Measurements from ENCODE around the gene FEM1B. TPM values are rescaled to one million over a fixed set of nuclear protein-coding genes. Genes with fewer than 3 reads are reported as not detected.

The FEM1B gene
- total RNA-seq, 1 donor from 2014 or later, result 54.2 TPM

DNA sequence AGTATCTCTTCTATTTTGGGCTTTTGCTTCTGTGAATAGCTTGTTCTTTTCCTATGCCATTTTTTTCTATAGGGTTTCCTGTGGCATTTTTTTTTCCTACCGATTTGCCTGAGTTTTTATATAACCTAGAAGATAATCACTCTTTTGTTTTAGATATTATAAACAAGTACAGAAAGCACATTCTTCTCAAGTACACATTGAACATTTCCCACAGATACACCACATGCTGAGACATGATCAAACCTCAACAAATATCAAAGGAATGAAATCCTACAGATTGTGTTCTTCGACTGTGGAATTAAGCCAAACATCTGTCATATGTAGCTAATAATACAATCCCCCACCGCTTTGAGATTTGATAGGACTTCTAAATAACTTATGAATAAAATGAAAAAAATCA is 9.1 kb upstream of the FEM1B start:
- TF ChIP-seq, protein P1, sequence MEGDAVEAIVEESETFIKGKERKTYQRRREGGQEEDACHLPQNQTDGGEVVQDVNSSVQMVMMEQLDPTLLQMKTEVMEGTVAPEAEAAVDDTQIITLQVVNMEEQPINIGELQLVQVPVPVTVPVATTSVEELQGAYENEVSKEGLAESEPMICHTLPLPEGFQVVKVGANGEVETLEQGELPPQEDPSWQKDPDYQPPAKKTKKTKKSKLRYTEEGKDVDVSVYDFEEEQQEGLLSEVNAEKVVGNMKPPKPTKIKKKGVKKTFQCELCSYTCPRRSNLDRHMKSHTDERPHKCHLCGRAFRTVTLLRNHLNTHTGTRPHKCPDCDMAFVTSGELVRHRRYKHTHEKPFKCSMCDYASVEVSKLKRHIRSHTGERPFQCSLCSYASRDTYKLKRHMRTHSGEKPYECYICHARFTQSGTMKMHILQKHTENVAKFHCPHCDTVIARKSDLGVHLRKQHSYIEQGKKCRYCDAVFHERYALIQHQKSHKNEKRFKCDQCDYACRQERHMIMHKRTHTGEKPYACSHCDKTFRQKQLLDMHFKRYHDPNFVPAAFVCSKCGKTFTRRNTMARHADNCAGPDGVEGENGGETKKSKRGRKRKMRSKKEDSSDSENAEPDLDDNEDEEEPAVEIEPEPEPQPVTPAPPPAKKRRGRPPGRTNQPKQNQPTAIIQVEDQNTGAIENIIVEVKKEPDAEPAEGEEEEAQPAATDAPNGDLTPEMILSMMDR (conservative IDR thresholded peaks at IDR 0.05), result no peak
- peak overlapping the region; percentile 49 for H3K27ac Mint-ChIP-seq
- no peak for DNase-seq (ENCODE audit: extremely low spot score, unreplicated experiment)
- H3K4me3 Mint-ChIP-seq, result no peak overlapping the region
- H3K27me3 Mint-ChIP-seq, result peaks cover 3% of the 10 kb centered on the region
- H3K4me1 Mint-ChIP-seq (ENCODE audit: unreplicated experiment), result peaks cover 22% of the 10 kb centered on the region
- H3K36me3 Mint-ChIP-seq, result no peaks in the 10 kb centered on the region
- no peaks in the 10 kb centered on the region for H3K9me3 Mint-ChIP-seq

DNA sequence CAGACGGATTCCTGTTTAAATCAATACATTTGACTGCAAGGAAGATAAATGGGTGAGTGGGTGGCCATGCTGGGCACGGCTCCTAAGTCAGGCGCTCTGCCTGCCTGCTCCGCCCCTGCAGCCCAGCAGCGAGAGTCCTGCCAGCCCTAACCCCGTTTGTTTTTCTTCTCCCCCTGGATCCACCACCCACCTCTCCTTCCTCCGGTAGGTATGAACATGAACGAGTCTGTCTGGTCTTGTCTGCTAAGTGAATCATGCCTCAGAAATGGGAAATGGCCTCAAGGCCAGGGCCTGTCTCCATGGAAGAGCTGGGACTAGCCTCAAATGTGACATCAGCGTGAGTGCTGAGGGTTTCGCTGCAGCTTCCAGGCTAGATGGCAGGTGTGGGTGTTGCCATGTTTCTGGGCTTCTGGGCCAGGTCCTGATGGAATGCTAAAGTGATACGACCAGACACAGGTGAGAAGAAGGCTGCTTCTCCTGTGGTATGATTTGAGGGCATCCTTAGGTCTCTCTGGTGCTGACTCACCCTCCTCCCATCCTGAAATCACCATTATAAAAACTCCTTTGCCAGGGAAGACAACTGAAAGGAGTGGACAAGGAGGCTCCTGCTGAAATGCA is 5.6 kb upstream of the FEM1B start:
- peak overlapping the region; percentile 99 for H3K27ac Mint-ChIP-seq
- no peaks in the 10 kb centered on the region for H3K27me3 Mint-ChIP-seq
- H3K4me1 Mint-ChIP-seq (ENCODE audit: unreplicated experiment), result peaks cover 26% of the 10 kb centered on the region
- no peaks in the 10 kb centered on the region for H3K9me3 Mint-ChIP-seq
- peak overlapping the region; percentile 78 for H3K4me3 Mint-ChIP-seq
- TF ChIP-seq, protein P1 (conservative IDR thresholded peaks at IDR 0.05), result no peak
- no peaks in the 10 kb centered on the region for H3K36me3 Mint-ChIP-seq
- DNase-seq (ENCODE audit: extremely low spot score, unreplicated experiment), result no peak

DNA sequence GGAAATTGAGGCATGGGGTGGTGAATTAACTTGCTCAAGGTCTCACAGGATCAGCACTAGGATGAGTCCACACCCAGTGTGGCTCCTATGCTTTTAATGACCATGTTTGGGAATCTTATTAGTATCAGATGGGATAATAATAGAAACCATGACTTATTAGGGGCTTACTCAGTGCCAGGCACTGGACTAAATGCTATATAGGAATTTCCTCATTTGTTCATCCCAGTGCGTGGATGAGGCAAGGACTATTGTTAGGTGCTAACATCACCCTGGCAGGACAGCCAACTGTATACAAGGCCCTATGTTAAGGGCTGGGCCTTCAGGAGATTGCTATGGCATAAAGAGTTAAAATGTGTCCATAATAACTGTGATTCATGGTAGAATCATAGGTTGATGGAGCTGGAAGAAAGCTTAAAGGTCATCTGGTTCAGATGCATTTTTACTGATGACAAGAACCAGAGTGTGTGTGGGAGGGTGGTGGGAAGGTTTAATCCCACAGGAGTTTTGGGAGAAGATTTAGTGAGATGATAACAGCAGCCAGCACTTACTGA is 4.7 kb upstream of the FEM1B start:
- Mint-ChIP-seq H3K36me3 (no peaks in the 10 kb centered on the region), H3K4me3 (no peak overlapping the region), H3K27ac (peak overlapping the region; percentile 99), H3K9me3 (no peaks in the 10 kb centered on the region), H3K27me3 (no peaks in the 10 kb centered on the region), H3K4me1 (ENCODE audit: unreplicated experiment) (peaks cover 31% of the 10 kb centered on the region)
- TF ChIP-seq, protein P1 (conservative IDR thresholded peaks at IDR 0.05), result no peak
- DNase-seq (ENCODE audit: extremely low spot score, unreplicated experiment), result no peak

DNA sequence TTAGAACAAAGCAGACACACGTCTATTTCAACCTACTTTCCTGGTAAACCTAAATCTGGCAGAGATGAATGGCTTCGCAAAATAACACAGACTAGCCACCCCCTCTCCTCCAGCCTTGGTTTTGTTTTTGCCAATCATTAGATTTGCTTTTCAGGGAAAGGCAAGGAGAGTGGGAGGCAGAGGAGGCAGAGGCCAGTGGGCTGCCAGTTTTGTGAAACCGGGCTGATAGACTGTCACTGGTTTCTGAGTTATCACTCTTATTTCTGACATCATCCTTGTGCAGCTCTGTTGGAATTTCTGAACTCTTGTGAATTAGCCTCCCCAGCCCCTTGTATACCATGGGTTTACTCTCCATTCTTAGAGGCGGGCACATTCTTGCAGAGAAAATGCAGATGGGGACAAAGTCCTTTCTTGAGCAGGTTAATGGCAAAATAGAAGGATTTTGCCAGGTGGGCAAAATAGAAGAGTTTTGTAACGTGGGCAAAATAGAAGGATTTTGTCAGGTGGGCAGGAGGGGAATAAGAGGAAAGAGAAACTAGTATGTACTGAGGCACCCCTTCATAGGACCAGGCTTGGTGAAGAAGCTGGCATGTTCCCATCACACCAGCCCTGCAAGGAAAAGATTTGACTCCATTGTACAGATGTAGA is 3.2 kb upstream of the FEM1B start:
- DNase-seq (ENCODE audit: extremely low spot score, unreplicated experiment), result no peak
- peak overlapping the region; percentile 33 for H3K27ac Mint-ChIP-seq
- H3K4me3 Mint-ChIP-seq, result peak overlapping the region; percentile 15
- H3K27me3 Mint-ChIP-seq, result no peaks in the 10 kb centered on the region
- TF ChIP-seq, protein P1 (conservative IDR thresholded peaks at IDR 0.05), result no peak
- no peaks in the 10 kb centered on the region for H3K9me3 Mint-ChIP-seq
- no peaks in the 10 kb centered on the region for H3K36me3 Mint-ChIP-seq
- peaks cover 31% of the 10 kb centered on the region for H3K4me1 Mint-ChIP-seq (ENCODE audit: unreplicated experiment)

DNA sequence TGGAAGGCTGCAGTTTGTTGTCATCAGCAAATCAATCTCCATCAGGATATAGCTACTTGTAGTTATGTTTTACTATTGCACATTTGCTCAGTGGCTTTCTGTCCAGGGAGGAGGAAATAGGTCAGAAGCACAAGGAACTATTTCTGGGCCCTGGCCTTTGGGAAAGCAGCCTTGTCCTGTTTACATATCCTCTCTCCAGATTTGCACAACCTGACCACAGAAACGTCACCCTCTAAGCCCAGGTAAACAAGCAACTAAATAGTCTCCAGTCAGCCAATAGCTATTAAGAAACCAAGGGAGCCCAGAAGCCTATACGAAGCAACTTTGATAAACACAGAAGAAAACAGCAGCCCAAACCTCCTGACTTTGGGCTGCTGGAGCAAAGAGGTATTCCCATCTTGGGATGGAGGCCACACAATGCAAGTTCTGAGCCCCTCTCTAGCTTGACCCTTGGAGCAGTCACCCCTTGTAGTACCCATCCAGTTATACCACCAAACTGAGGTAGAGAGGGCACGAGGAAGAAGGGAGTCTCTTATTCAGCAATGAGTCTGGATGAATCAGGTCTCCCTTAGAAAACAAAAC is 2.3 kb upstream of the FEM1B start:
- Mint-ChIP-seq H3K4me1 (ENCODE audit: unreplicated experiment) (peaks cover 37% of the 10 kb centered on the region), H3K4me3 (peak overlapping the region; percentile 81), H3K27me3 (no peaks in the 10 kb centered on the region), H3K27ac (peak overlapping the region; percentile 99), H3K9me3 (no peaks in the 10 kb centered on the region), H3K36me3 (peaks cover 6% of the 10 kb centered on the region)
- TF ChIP-seq, protein P1 (conservative IDR thresholded peaks at IDR 0.05), result no peak
- DNase-seq (ENCODE audit: extremely low spot score, unreplicated experiment), result no peak
